Globus pallidus (tissue), 1 donor: ENCODE results near the gene INSM2.
A peak's percentile ranks its signal among the peaks of the same experiment; 100 is the strongest.

Experiments used
- DNase-seq: peaks from one replicate; pipeline ENCODE4 v3.0.0-alpha.2; 2015; ENCODE audit warnings: low spot score

INSM2 gene

GRCh38 chr14:35549551-35549950, 15.6 kb downstream of the INSM2 start:
- DNase-seq = no peak

GRCh38 chr14:35551081-35551480, 17.1 kb downstream of the INSM2 start:
- DNase-seq = no peak

GRCh38 chr14:35553808-35554207, 19.8 kb downstream of the INSM2 start:
- no peak for DNase-seq

- DNase-seq = no peak
These were observed 22.6 kb downstream of the INSM2 start for GRCh38 chr14:35556548-35556947.

GRCh38 chr14:35557221-35557747, 23.3 kb downstream of the INSM2 start:
- no peak for DNase-seq

- peak; percentile 76 for DNase-seq
These were observed 24.7 kb downstream of the INSM2 start for GRCh38 chr14:35558680-35559079.

GRCh38 chr14:35565871-35566464, 32.0 kb downstream of the INSM2 start:
- DNase-seq = no peak

- DNase-seq = no peak
These were observed 37.6 kb downstream of the INSM2 start for GRCh38 chr14:35571598-35571997.

- DNase-seq = no peak
These were observed 39.9 kb downstream of the INSM2 start for GRCh38 chr14:35573911-35574310.

- no peak for DNase-seq
These were observed 42.3 kb downstream of the INSM2 start for GRCh38 chr14:35576260-35576659.

GRCh38 chr14:35576856-35577255, 42.9 kb downstream of the INSM2 start:
- DNase-seq = no peak

GRCh38 chr14:35578135-35578534, 44.2 kb downstream of the INSM2 start:
- DNase-seq = no peak

- DNase-seq = no peak
These were observed 44.7 kb downstream of the INSM2 start for GRCh38 chr14:35578639-35579038.
